GM10266 (cell line): ENCODE data around the gene PROCA1.
A peak's percentile ranks its signal among the peaks of the same experiment; 100 is the strongest.

Experiments
- DNase-seq: peaks from one replicate; pipeline ENCODE4 v3.0.0; 2012; ENCODE audit errors: extremely low spot score
- TF ChIP-seq, protein P1 (sequence below): IDR thresholded peaks from 2 replicates; pipeline ENCODE4 v1.5.1; 2012; ENCODE audit warnings: mild to moderate bottlenecking, low read depth; ENCODE audit not compliant: control insufficient read depth, insufficient read depth; ENCODE audit errors: missing control alignments

PROCA1 gene

DNA sequence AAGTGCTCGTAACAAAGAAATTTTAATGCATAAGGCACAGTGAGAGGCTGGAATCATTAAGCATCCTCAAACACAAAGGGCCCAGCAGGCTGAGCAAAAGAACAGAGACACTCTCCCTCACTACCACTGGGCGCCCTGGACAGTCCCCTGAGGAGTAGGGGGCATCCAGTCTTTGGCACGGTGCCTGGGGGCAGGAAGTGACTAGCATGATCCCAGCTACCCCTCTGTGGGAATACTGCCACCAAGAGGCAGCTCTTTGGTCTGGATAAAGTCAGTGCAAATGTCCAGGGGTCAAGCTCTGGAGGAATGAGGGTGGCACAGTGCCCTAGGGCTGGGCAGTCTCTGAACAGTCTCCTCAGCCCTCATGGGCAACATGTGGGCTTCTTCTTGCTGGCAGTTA is 2.6 kb upstream of the PROCA1 start:
- TF ChIP-seq, protein P1, sequence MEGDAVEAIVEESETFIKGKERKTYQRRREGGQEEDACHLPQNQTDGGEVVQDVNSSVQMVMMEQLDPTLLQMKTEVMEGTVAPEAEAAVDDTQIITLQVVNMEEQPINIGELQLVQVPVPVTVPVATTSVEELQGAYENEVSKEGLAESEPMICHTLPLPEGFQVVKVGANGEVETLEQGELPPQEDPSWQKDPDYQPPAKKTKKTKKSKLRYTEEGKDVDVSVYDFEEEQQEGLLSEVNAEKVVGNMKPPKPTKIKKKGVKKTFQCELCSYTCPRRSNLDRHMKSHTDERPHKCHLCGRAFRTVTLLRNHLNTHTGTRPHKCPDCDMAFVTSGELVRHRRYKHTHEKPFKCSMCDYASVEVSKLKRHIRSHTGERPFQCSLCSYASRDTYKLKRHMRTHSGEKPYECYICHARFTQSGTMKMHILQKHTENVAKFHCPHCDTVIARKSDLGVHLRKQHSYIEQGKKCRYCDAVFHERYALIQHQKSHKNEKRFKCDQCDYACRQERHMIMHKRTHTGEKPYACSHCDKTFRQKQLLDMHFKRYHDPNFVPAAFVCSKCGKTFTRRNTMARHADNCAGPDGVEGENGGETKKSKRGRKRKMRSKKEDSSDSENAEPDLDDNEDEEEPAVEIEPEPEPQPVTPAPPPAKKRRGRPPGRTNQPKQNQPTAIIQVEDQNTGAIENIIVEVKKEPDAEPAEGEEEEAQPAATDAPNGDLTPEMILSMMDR = no peak
- no peak for DNase-seq

DNA sequence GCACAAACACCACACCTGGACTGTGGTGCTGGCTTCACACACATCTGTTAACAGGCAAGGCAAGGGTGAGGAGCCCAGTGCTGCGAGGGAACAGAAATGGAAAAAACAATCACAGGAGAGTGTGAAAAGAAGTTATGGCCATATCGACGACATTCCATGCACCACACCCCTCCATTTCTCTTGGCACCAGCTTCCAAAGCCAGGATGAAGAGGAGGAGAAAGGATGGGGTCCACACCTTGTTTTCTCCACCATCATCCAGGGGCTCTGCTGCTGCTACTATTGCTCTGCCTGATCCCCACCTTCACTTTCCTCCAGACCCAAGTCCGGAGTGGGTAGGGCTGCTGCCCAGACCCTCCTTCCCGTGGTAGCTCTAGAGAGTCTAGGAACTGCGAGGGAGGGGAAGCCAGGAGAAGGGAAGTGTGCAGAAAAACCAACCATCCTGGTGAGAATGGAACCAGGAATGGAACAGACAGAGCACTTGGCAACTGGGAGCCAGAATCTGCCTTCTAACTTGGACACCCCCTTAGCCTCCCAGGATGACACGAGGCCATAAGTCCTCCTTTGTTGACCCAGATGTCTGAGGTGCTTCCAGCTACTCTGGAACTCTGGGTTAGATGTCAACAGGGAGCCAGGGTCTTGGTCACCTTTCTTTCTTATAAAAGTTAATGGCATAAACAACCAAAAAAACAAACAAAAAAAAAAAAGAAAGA is 1.2 kb upstream of the PROCA1 start:
- DNase-seq = no peak
- TF ChIP-seq, protein P1 = no peak

- TF ChIP-seq, protein P1 = peak; percentile 4
- peak; percentile 88 for DNase-seq
Measured at GRCh38 chr17:28712032-28712704, 480 bp upstream of the PROCA1 start.

GRCh38 chr17:28710861-28711722 is 596 bp downstream of the PROCA1 start:
- TF ChIP-seq, protein P1 = no peak
- peak; percentile 96 for DNase-seq

- TF ChIP-seq, protein P1 = no peak
- DNase-seq = no peak
Measured at GRCh38 chr17:28707339-28707720, 4.4 kb downstream of the PROCA1 start.

DNA sequence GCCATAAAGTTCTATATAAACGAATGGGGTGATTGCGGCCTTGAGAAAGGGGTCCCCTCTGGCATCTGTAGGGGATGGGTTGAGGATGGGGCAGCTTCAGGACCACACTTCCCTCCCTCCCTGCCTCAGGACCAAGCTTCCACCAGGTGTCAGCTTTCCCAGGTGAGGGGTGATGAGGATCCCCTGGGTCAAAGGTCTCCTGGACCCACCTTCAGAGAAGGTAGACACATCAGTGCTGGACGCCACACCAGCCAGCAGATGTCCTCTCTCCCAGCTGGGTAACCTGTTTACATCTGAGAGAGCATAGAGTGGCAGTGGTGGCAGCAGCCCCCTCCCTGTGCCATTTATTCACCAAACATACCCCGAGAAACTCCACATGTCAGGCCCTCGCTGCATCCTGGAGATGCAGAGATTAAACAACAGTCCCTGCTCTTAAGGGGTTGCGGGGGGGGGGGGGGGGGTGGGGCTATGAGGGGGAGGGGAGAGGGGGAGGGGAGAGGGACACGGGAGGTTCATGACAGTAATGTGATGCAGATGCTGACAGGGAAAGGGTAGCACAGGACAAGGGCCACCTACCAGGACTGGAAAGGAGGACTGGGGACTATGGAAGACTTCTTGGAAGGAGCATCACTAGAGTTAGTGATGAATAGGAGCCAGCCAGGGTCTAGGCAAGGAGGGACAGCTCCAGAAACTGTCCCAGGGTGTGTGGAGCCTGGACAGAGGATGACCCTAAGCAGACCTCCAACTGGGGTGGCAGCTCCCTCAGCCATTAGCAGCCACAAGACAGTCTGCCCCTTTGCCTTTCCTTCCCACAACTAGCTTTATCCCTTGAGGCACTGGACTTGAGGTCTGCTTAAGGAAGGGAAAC is 5.0 kb downstream of the PROCA1 start:
- DNase-seq = no peak
- TF ChIP-seq, protein P1 = no peak
